HEK293T (cell line): ENCODE results near the gene PTGFR.

Experiments used
- CTCF ChIA-PET: fragments of 350-600 bp; formaldehyde crosslinking; extraction: SDS; loops from one replicate; lab custom pipeline; 2021; ENCODE audit warnings: antibody characterized with exemption, inconsistent platforms; lab: Yijun Ruan, JAX
- POLR2A ChIA-PET: fragments of 350-600 bp; formaldehyde crosslinking; extraction: SDS; loops from one replicate; lab custom pipeline; 2020; ENCODE audit warnings: antibody characterized with exemption, inconsistent platforms; lab: Yijun Ruan, JAX
- DNase-seq: peaks from one replicate; pipeline ENCODE4 v3.0.0; 2012; ENCODE audit warnings: mixed read lengths; ENCODE audit errors: extremely low spot score
- ARNT ChIP-seq: fragments of 450-650 bp; IDR thresholded peaks from 2 replicates; pipeline ENCODE4 v1.6.1; 2017; ENCODE audit warnings: mild to moderate bottlenecking
- BHLHE40 ChIP-seq: fragments of 450-650 bp; IDR thresholded peaks from 2 replicates; pipeline ENCODE4 v1.6.1; 2016; ENCODE audit warnings: mild to moderate bottlenecking, moderate library complexity, borderline replicate concordance
- CTBP1 ChIP-seq: fragments of 450-650 bp; IDR thresholded peaks from 2 replicates; pipeline ENCODE4 v1.6.1; 2016; ENCODE audit warnings: borderline replicate concordance
- ELF4 ChIP-seq: fragments of 450-650 bp; IDR thresholded peaks from 2 replicates; pipeline ENCODE4 v1.6.1; 2017; ENCODE audit warnings: antibody characterized with exemption
- FOXA1 ChIP-seq: fragments of 450-650 bp; IDR thresholded peaks from 2 replicates; pipeline ENCODE4 v1.6.1; 2016; ENCODE audit warnings: mild to moderate bottlenecking
- FOXK2 ChIP-seq: fragments of 450-650 bp; IDR thresholded peaks from 2 replicates; pipeline ENCODE4 v1.6.1; 2016; ENCODE audit warnings: mild to moderate bottlenecking
- FOXM1 ChIP-seq: fragments of 450-650 bp; IDR thresholded peaks from 2 replicates; pipeline ENCODE4 v1.6.1; 2017; ENCODE audit warnings: mild to moderate bottlenecking, borderline replicate concordance
- HDGF ChIP-seq: fragments of 450-650 bp; IDR thresholded peaks from 2 replicates; pipeline ENCODE4 v1.6.1; 2017; ENCODE audit warnings: antibody characterized with exemption, borderline replicate concordance
- L3MBTL2 ChIP-seq: fragments of 450-650 bp; conservative IDR thresholded peaks from 2 replicates; pipeline ENCODE4 v1.6.1; 2016; ENCODE audit warnings: mild to moderate bottlenecking
- LEF1 ChIP-seq: fragments of 450-650 bp; IDR thresholded peaks from 2 replicates; pipeline ENCODE4 v1.6.1; 2017; ENCODE audit warnings: mild to moderate bottlenecking, borderline replicate concordance
- NFRKB ChIP-seq: fragments of 450-650 bp; IDR thresholded peaks from 2 replicates; pipeline ENCODE4 v1.6.1; 2016; ENCODE audit warnings: mild to moderate bottlenecking, moderate library complexity
- PKNOX1 ChIP-seq: fragments of 450-650 bp; IDR thresholded peaks from 2 replicates; pipeline ENCODE4 v1.6.1; 2016
- SP1 ChIP-seq: fragments of 450-650 bp; IDR thresholded peaks from 2 replicates; pipeline ENCODE4 v1.6.1; 2017
- SUZ12 ChIP-seq: fragments of 450-650 bp; IDR thresholded peaks from 2 replicates; pipeline ENCODE4 v1.6.1; 2016; ENCODE audit warnings: mild to moderate bottlenecking
- TARDBP ChIP-seq: fragments of 450-650 bp; IDR thresholded peaks from 2 replicates; pipeline ENCODE4 v1.6.1; 2016
- ZNF384 ChIP-seq: fragments of 450-650 bp; IDR thresholded peaks from 2 replicates; pipeline ENCODE4 v1.6.1; 2016

The PTGFR gene

GRCh38 chr1:78490861-78491450 lies at the start of gene PTGFR:
PTGFR (plus strand) TSS chr1:78490974; CDS start chr1:78492744, 1,770 bp downstream.
- CTCF ChIA-PET, result interaction anchor here (2.0 kb wide), 1 partner anchor 158 kb away, joined by 6 read pairs; no protein-coding TSS in a partner anchor
- peak; percentile 51 for DNase-seq
- POLR2A ChIA-PET, result no interaction called here
- TF ChIP-seq FOXK2, result no peak
- no peak for TF ChIP-seq FOXM1
- no peak for TF ChIP-seq HDGF
- no peak for TF ChIP-seq LEF1
- TF ChIP-seq CTBP1, result no peak
- no peak for TF ChIP-seq SUZ12
- TF ChIP-seq ELF4, result no peak
- TF ChIP-seq ARNT, result no peak
- TF ChIP-seq NFRKB, result no peak
- TF ChIP-seq FOXA1, result no peak

- no peak for TF ChIP-seq BHLHE40
- no peak for TF ChIP-seq FOXK2
- no peak for TF ChIP-seq FOXA1
- no peak for TF ChIP-seq NFRKB
- no peak for TF ChIP-seq TARDBP
- TF ChIP-seq L3MBTL2, result no peak
- no peak for TF ChIP-seq ELF4
- no peak for TF ChIP-seq LEF1
- TF ChIP-seq PKNOX1, result no peak
- TF ChIP-seq CTBP1, result no peak
- TF ChIP-seq SP1, result no peak
- no peak for TF ChIP-seq HDGF
- no peak for TF ChIP-seq ARNT
- TF ChIP-seq FOXM1, result no peak
- TF ChIP-seq SUZ12, result no peak
- no peak for TF ChIP-seq ZNF384
- ChIA-PET CTCF (no interaction called here), POLR2A (no interaction called here)
- DNase-seq, result no peak
These were observed 48.9 kb upstream of the PTGFR start for GRCh38 chr1:78441921-78442320.

GRCh38 chr1:78447086-78447485 lies 43.7 kb upstream of the PTGFR start:
- POLR2A ChIA-PET, result no interaction called here
- DNase-seq, result no peak
- CTCF ChIA-PET, result no interaction called here
- no peak for TF ChIP-seq L3MBTL2

GRCh38 chr1:78464449-78464891 lies 26.3 kb upstream of the PTGFR start:
- no peak for DNase-seq
- TF ChIP-seq ARNT, result no peak
- TF ChIP-seq NFRKB, result no peak
- no peak for TF ChIP-seq FOXM1
- TF ChIP-seq SP1, result no peak
- TF ChIP-seq PKNOX1, result no peak
- TF ChIP-seq ELF4, result no peak
- TF ChIP-seq BHLHE40, result no peak
- no peak for TF ChIP-seq CTBP1
- TF ChIP-seq TARDBP, result no peak
- TF ChIP-seq HDGF, result no peak
- TF ChIP-seq L3MBTL2, result no peak
- ChIA-PET CTCF (no interaction called here), POLR2A (no interaction called here)

GRCh38 chr1:78465143-78465542 lies 25.6 kb upstream of the PTGFR start:
- POLR2A ChIA-PET, result no interaction called here
- CTCF ChIA-PET, result no interaction called here
- no peak for DNase-seq
- TF ChIP-seq ELF4 (no peak), CTBP1 (no peak), BHLHE40 (no peak), SP1 (no peak), LEF1 (no peak), FOXM1 (no peak), TARDBP (no peak)

- ChIA-PET CTCF (no interaction called here), POLR2A (no interaction called here)
- DNase-seq, result no peak
These were observed 22.3 kb upstream of the PTGFR start for GRCh38 chr1:78468521-78468920.

GRCh38 chr1:78469576-78469975 lies 21.2 kb upstream of the PTGFR start:
- CTCF ChIA-PET, result no interaction called here
- POLR2A ChIA-PET, result no interaction called here
- TF ChIP-seq LEF1 (no peak), SUZ12 (no peak), NFRKB (no peak), FOXA1 (no peak), ELF4 (no peak), PKNOX1 (no peak), CTBP1 (no peak), BHLHE40 (no peak), ARNT (no peak), FOXK2 (no peak), SP1 (no peak), ZNF384 (no peak), FOXM1 (no peak), L3MBTL2 (no peak), HDGF (no peak), TARDBP (no peak)
- DNase-seq, result no peak

More at GRCh38 chr1:78468521-78468920, 22.3 kb upstream of the PTGFR start:
- TF ChIP-seq LEF1 (no peak), ZNF384 (no peak), BHLHE40 (no peak), SUZ12 (no peak), FOXM1 (no peak), TARDBP (no peak)
